ENCODE results near the gene SGCA.

DNA sequence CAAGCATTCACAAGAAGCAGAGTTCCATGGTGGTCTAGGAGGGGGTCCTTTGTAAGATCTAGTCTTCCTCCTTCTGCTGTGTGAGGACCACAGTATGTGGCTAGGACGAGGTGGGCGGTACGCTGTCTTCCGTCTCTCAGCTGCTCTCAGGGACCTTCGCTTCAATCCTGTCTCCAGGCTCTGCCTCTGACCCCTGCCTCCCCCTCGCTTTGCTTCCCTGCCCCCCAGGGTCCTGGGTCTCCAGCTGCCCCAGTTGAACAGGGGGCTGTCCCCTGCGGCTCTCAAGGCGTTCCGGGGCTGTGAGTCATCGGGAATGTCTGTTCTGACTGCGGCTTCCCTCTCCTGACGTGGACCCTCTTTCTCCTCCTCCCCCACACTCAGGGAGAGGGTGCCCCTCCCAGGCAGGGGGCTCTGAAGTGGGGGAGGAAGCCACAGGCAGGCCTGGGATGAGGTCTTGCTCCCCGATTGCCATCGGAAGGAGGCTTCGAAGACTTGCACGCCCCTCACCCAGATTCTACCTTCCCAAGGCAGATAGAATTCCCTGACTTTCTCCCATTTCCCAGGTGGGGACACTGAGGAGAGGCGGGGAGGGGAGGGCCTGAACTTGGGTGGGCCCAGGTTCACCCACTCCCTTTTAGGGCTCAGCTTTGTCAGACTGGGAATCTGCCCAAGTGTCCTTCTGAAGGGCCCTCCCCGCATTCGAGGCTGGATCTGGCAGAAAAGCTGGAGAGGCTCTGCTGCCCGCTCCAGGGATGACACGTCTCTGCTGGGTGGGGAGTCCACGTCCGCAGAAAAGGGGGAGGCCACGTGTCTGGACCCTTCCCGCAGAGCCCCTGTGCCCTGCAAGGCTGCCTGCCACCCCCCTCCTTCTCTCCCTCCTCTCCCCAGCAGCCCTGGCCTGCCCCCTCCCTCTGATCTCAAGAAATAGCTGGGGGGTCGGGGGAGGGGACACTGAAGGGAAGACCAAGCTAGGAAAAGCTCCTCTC is 44.7 kb downstream of the SGCA start:
- no peak for TF ChIP-seq POLR2A (IDR thresholded peaks at IDR 0.05)
- TF ChIP-seq, protein P1, sequence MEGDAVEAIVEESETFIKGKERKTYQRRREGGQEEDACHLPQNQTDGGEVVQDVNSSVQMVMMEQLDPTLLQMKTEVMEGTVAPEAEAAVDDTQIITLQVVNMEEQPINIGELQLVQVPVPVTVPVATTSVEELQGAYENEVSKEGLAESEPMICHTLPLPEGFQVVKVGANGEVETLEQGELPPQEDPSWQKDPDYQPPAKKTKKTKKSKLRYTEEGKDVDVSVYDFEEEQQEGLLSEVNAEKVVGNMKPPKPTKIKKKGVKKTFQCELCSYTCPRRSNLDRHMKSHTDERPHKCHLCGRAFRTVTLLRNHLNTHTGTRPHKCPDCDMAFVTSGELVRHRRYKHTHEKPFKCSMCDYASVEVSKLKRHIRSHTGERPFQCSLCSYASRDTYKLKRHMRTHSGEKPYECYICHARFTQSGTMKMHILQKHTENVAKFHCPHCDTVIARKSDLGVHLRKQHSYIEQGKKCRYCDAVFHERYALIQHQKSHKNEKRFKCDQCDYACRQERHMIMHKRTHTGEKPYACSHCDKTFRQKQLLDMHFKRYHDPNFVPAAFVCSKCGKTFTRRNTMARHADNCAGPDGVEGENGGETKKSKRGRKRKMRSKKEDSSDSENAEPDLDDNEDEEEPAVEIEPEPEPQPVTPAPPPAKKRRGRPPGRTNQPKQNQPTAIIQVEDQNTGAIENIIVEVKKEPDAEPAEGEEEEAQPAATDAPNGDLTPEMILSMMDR (IDR thresholded peaks at IDR 0.05): no peak

Measured in testis (tissue), 2 donors.